Endodermal cell (in vitro differentiated cells): ENCODE results near the gene GPR63. TPM values are rescaled to one million over a fixed set of nuclear protein-coding genes. Genes with fewer than 3 reads are reported as not detected.

Experiments
- DNase-seq: peaks from one replicate; pipeline ENCODE4 v3.0.0-alpha.2; 2017
- H3K27ac ChIP-seq: 2 replicates; pipeline ENCODE4 v1.5.1; 2013; ENCODE audit warnings: mild to moderate bottlenecking, low read depth, low read length, moderate library complexity
- H3K27me3 ChIP-seq: 2 replicates; pipeline ENCODE4 v1.6.1; 2013; ENCODE audit warnings: mild to moderate bottlenecking, low read length, moderate library complexity; ENCODE audit not compliant: insufficient read depth, control insufficient read depth, poor library complexity, severe bottlenecking
- H3K36me3 ChIP-seq: 2 replicates; pipeline ENCODE4 v1.7.0; 2013; ENCODE audit warnings: mild to moderate bottlenecking, low read length, moderate library complexity; ENCODE audit not compliant: control insufficient read depth, insufficient read depth
- H3K4me1 ChIP-seq: one replicate; pipeline ENCODE4 v1.7.0; 2013; ENCODE audit warnings: low read length; ENCODE audit not compliant: control insufficient read depth, insufficient read depth
- H3K4me3 ChIP-seq: 2 replicates; pipeline ENCODE4 v1.5.1; 2013; ENCODE audit warnings: mild to moderate bottlenecking, low read length, moderate library complexity
- H3K9ac ChIP-seq: 2 replicates; pipeline ENCODE4 v1.6.1; 2013; ENCODE audit warnings: mild to moderate bottlenecking, low read length, moderate library complexity; ENCODE audit not compliant: poor library complexity, severe bottlenecking; ENCODE audit errors: extremely low read depth
- H3K9me3 ChIP-seq: 2 replicates; pipeline ENCODE4 v1.6.1; 2013; ENCODE audit warnings: mild to moderate bottlenecking, low read length, moderate library complexity; ENCODE audit not compliant: control insufficient read depth
- H3K27ac Mint-ChIP-seq: 2 replicates; pipeline ENCODE4 v1.8.0; 2020; ENCODE audit warnings: mixed read lengths
- H3K27me3 Mint-ChIP-seq: 2 replicates; pipeline ENCODE4 v1.8.0; 2021; ENCODE audit warnings: mild to moderate bottlenecking, mixed read lengths; ENCODE audit not compliant: insufficient read depth
- H3K36me3 Mint-ChIP-seq: 2 replicates; pipeline ENCODE4 v1.8.0; 2020; ENCODE audit warnings: low read depth, mixed read lengths
- H3K4me1 Mint-ChIP-seq: 2 replicates; pipeline ENCODE4 v1.8.0; 2020; ENCODE audit warnings: mixed read lengths
- H3K4me3 Mint-ChIP-seq: 2 replicates; pipeline ENCODE4 v1.8.0; 2020; ENCODE audit warnings: mild to moderate bottlenecking, moderate library complexity, mixed read lengths
- H3K9me3 Mint-ChIP-seq: 2 replicates; pipeline ENCODE4 v1.8.0; 2020; ENCODE audit warnings: mild to moderate bottlenecking, mixed read lengths
- CTCF ChIP-seq: fragments of 200-600 bp; sonication (generic); conservative IDR thresholded peaks from 2 replicates; pipeline ENCODE4 v1.5.0; 2021; ENCODE audit warnings: antibody characterized with exemption, mild to moderate bottlenecking
- WGBS, 2 experiments: methylation state at CpG; one replicate each; pipeline versions ENCODE4 v1.1.5 to v1.1.7; 2013; ENCODE audit warnings: missing lambda C conversion rate in 2 of 2, mixed read lengths in 1 of 2; ENCODE audit not compliant: insufficient coverage in 1 of 2, insufficient read length in 1 of 2; 5-methylcytosine and 5-hydroxymethylcytosine counted together
- total RNA-seq, 2 donors: library from RNA; stranded (reverse); fragmentation: NEBNext Ultra II Directional in 1 of 2; extraction: Animal tissue kit (Norgen Biotek cat#: 25700) in 1 of 2; gene quantifications; 2 replicates in 1 of 2; 3 replicates in 1 of 2; pipeline ENCODE4 v1.2.1, GENCODE V29; 2021

GPR63 gene
- total RNA-seq, 2 donors from 2014 or later: 4.8 to 8.5 TPM

GRCh38 chr6:96844530-96844929, 7.3 kb upstream of the GPR63 start:
- no peak overlapping the region for H3K27ac ChIP-seq
- H3K9me3 ChIP-seq: no peaks in the 10 kb centered on the region
- Mint-ChIP-seq H3K27ac (no peak overlapping the region), H3K4me1 (peaks cover 2% of the 10 kb centered on the region), H3K27me3 (peaks cover 3% of the 10 kb centered on the region), H3K4me3 (no peak overlapping the region), H3K9me3 (peaks cover 7% of the 10 kb centered on the region), H3K36me3 (no peaks in the 10 kb centered on the region)
- H3K36me3 ChIP-seq: no peaks in the 10 kb centered on the region
- H3K9ac ChIP-seq: no peak overlapping the region
- no peak for TF ChIP-seq CTCF
- no peaks in the 10 kb centered on the region for H3K4me1 ChIP-seq
- no peaks in the 10 kb centered on the region for H3K27me3 ChIP-seq
- no peak for DNase-seq
- no peak overlapping the region for H3K4me3 ChIP-seq

GRCh38 chr6:96841345-96841744, 4.1 kb upstream of the GPR63 start:
- no peak overlapping the region for H3K27ac Mint-ChIP-seq
- Histone ChIP-seq H3K27ac (no peak overlapping the region), H3K9ac (no peak overlapping the region), H3K4me3 (no peak overlapping the region), H3K4me1 (no peaks in the 10 kb centered on the region), H3K36me3 (no peaks in the 10 kb centered on the region), H3K9me3 (no peaks in the 10 kb centered on the region), H3K27me3 (peaks cover 13% of the 10 kb centered on the region)
- no peak for DNase-seq
- TF ChIP-seq CTCF: no peak
- no peaks in the 10 kb centered on the region for H3K36me3 Mint-ChIP-seq
- no peak overlapping the region for H3K4me3 Mint-ChIP-seq
- peaks cover 21% of the 10 kb centered on the region for H3K27me3 Mint-ChIP-seq
- WGBS, 2 experiments: 78 to 89% methylated on average over 1 to 2 of the region's 2 CpGs
- peaks cover 4% of the 10 kb centered on the region for H3K4me1 Mint-ChIP-seq
- H3K9me3 Mint-ChIP-seq: no peaks in the 10 kb centered on the region

GRCh38 chr6:96836631-96837080, 621 bp downstream of the GPR63 start:
- peak overlapping the region; percentile 88 for H3K4me3 Mint-ChIP-seq
- Histone ChIP-seq H3K9me3 (no peaks in the 10 kb centered on the region), H3K4me1 (no peaks in the 10 kb centered on the region), H3K4me3 (peak overlapping the region; percentile 91), H3K27me3 (peaks cover 13% of the 10 kb centered on the region), H3K9ac (peak overlapping the region; percentile 64), H3K27ac (no peak overlapping the region), H3K36me3 (no peaks in the 10 kb centered on the region)
- DNase-seq: no peak
- 0% methylated on average over 7 to 27 of the region's 27 CpGs for WGBS, 2 experiments
- no peaks in the 10 kb centered on the region for H3K36me3 Mint-ChIP-seq
- no peak for TF ChIP-seq CTCF
- H3K27ac Mint-ChIP-seq: peak overlapping the region; percentile 96
- H3K27me3 Mint-ChIP-seq: peaks cover 23% of the 10 kb centered on the region
- H3K4me1 Mint-ChIP-seq: peaks cover 12% of the 10 kb centered on the region
- no peaks in the 10 kb centered on the region for H3K9me3 Mint-ChIP-seq
